KOPT-K1 (cell line): ENCODE data around the gene DECR2.

Experiments used
- H3K27ac ChIP-seq: fragments of 200-600 bp; sonication (generic); 2 replicates; pipeline ENCODE4 v1.5.1; 2016; ENCODE audit warnings: antibody characterized with exemption, mild to moderate bottlenecking, low read depth, low read length; ENCODE audit not compliant: poor library complexity, severe bottlenecking
- H3K36me3 ChIP-seq: fragments of 200-600 bp; sonication (generic); 2 replicates; pipeline ENCODE4 v1.5.1; 2017; ENCODE audit warnings: antibody characterized with exemption, mild to moderate bottlenecking, low read length, moderate library complexity; ENCODE audit not compliant: insufficient read depth
- H3K9me3 ChIP-seq: fragments of 200-600 bp; sonication (generic); 2 replicates; pipeline ENCODE4 v1.5.1; 2017; ENCODE audit warnings: antibody characterized with exemption, low read length, mild to moderate bottlenecking; ENCODE audit not compliant: insufficient read depth, poor library complexity, severe bottlenecking

The DECR2 gene

GRCh38 chr16:456891-457483, 55.3 kb downstream of the DECR2 start:
- Histone ChIP-seq H3K9me3 (no peaks in the 10 kb centered on the region), H3K36me3 (no peaks in the 10 kb centered on the region; the same call in 1 of the 2 replicates), H3K27ac (no peak overlapping the region)

DNA sequence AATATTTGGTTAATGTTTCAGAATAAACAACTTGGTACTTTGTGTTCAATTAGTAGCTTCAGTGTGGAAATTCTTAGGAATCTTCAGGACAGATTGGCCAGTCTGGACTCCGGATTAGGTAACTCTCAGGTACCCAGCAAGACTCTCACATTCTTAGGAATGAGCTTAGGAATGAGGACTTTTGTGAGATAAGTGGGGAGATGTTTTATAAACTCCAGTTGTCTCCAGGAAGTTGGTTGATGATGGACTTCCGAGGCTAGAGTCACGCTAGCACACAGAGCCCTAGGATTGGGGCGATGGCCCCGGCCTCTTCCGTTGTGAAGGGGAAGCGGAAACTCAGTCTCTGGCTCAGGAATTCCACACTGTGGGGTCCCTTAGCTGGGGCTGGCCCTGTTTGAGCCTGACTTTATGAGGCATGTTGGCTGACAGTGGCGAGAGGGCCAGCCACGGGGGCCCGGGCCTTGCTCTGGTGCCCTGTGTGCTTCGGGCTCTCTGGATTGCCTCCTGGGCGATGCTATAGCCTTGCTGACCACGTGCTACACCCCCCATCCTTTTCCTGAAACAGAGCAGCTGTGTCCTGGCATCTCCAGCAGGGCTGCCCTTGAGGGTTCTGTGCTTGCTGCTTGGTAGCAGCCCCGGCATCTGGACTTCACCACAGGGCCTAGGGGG, 56.2 kb downstream of the DECR2 start:
- Histone ChIP-seq H3K27ac (no peak overlapping the region), H3K36me3 (peaks cover 6% of the 10 kb centered on the region; the same call in 1 of the 2 replicates), H3K9me3 (no peaks in the 10 kb centered on the region)

GRCh38 chr16:459761-460160, 58.1 kb downstream of the DECR2 start:
- Histone ChIP-seq H3K27ac (no peak overlapping the region), H3K36me3 (peaks cover 17% of the 10 kb centered on the region; the same call in 1 of the 2 replicates), H3K9me3 (no peaks in the 10 kb centered on the region)

DNA sequence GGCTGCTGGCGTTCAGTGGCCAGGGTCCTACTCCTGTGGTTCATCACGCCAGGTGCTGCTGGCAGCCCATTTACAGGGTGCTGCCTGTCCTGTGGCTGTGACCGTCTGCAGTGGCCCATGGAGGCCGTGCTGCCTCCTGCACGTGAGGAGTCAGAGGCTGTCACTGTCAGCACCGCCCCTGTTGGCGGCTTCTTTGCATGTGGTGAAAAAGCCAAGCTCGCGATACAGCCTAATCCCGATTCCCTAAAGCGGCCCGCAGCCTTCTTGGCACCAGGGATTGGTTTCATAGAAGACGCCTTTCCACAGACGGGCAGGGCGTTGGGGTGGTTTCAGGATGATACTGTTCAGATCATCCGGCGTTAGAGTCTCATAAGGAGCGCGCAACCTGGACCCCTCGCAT, 59.1 kb downstream of the DECR2 start:
- no peaks in the 10 kb centered on the region for H3K9me3 ChIP-seq
- peaks cover 17% of the 10 kb centered on the region; the same call in 1 of the 2 replicates for H3K36me3 ChIP-seq
- no peak overlapping the region for H3K27ac ChIP-seq
